Left forelimb (tissue), 1 donor: ENCODE measurements around the gene KLF8.
"Not testable (repeated sequence)": the region's sequence is repeated elsewhere in the genome, so short reads cannot be mapped to it uniquely, and the experiment has no call there.

ENCODE experiments used
- DNase-seq: peaks from one replicate; pipeline ENCODE4 v3.0.0-alpha.2; 2018; ENCODE audit warnings: low spot score

The KLF8 gene

GRCh38 chrX:56232221-56233082 lies at the start of gene KLF8:
KLF8 (plus strand) TSS chrX:56232356; CDS start chrX:56233335, 979 bp downstream.
- no peak for DNase-seq

DNA sequence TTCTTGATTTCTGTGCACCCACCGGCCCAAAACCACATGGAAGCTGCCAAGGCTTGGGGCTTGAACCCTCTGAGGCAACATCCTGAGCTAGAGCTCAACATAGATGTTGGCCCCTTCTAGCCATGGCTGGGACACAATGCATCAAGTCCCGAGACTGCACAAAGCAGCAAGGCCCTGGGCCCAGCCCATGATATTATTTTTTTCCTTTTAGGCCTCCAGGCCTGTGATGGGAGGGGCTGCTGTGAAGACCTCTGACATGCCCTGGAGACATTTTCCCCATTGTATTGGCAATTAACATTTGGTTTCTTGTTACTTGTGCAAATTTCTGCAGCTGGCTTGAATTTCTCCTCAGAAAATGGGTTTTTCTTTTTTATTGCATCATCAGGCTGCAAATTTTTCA lies 25.2 kb upstream of the KLF8 start:
- DNase-seq, result not testable (repeated sequence)

GRCh38 chrX:56211701-56212100 lies 20.5 kb upstream of the KLF8 start:
- DNase-seq, result no peak

GRCh38 chrX:56216332-56216731 lies 15.8 kb upstream of the KLF8 start:
- DNase-seq, result no peak

- no peak for DNase-seq
These were observed 12.5 kb upstream of the KLF8 start for GRCh38 chrX:56219700-56220099.

- DNase-seq, result no peak
These were observed 11.1 kb upstream of the KLF8 start for GRCh38 chrX:56221101-56221500.

DNA sequence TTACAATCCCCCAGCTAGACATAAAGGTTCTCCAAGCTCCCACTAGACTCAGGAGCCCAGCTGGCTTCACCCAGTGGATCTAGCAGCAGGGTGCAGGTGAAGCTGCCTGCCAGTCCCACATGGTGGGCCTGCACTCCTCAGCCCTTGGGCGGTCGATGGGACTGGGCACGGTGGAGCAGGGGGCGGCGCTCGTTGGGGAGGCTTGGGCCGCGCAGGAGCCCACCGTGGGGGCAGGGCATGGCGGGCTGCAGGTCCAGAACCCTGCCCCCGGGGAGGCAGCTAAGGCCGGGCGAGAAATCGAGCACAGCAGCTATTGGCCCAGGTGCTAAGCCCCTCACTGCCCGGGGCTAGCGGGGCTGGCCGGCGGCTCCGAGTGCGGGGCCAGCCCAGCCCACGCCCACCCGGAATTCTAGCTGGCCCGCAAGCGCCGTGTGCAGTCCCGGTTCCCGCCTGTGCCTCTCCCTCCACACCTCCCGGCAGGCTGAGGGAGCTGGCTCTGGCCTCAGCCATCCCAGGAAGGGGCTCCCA lies 9.6 kb upstream of the KLF8 start:
- no peak for DNase-seq

GRCh38 chrX:56226980-56227379 lies 5.2 kb upstream of the KLF8 start:
- DNase-seq, result no peak

DNA sequence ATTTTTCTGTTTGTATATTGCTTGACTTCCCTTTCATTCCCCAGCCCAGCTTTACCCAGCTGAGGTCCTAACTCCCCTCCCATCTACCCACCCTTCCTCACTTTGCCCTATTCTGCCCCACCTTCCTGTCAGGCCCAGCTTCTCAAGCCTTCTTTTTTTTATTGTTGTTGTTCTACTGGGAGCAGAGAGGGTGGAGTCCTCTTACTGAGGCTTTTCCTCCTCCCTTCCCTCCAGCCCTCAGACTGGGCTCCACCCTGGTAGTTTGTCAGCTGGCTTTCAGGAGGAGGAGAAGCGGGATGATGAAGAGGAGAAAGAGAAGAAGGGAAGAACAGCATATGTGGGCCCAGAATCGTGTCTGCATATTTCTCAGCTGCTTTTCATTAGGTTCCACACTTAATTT lies 3.2 kb upstream of the KLF8 start:
- DNase-seq, result no peak

DNA sequence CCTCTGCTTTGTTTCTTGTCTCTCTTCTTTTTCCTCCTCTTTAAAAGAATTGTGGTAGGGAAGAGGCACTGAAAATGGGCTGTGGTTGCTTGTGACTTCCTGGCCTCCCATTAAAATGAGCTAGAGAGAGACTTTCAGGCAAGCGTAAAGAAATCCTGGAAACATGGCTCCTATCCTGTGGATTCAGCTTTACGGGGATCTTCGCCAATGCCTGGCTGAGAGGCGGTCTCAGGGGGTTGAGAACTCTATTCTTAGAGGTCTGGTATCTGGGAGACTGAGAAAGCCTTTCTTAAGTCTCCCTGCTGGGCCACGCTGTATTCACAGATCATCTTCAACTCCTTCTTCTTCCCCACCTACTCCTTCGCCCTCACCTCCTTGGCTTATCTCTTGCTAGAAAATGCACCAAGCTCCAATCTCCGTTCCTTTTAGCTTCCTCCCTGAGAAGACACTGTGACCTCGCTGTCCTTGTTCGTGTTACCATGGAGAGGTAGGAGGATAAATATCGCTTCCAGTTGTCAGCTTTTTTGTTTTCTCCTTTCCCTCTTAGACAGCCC lies 542 bp upstream of the KLF8 start:
- DNase-seq, result no peak

GRCh38 chrX:56233100-56233499 lies 944 bp downstream of the KLF8 start:
- no peak for DNase-seq

GRCh38 chrX:56233682-56234081 lies 1.5 kb downstream of the KLF8 start:
- DNase-seq, result no peak

- DNase-seq, result no peak
These were observed 16.3 kb downstream of the KLF8 start for GRCh38 chrX:56248492-56248891.

DNA sequence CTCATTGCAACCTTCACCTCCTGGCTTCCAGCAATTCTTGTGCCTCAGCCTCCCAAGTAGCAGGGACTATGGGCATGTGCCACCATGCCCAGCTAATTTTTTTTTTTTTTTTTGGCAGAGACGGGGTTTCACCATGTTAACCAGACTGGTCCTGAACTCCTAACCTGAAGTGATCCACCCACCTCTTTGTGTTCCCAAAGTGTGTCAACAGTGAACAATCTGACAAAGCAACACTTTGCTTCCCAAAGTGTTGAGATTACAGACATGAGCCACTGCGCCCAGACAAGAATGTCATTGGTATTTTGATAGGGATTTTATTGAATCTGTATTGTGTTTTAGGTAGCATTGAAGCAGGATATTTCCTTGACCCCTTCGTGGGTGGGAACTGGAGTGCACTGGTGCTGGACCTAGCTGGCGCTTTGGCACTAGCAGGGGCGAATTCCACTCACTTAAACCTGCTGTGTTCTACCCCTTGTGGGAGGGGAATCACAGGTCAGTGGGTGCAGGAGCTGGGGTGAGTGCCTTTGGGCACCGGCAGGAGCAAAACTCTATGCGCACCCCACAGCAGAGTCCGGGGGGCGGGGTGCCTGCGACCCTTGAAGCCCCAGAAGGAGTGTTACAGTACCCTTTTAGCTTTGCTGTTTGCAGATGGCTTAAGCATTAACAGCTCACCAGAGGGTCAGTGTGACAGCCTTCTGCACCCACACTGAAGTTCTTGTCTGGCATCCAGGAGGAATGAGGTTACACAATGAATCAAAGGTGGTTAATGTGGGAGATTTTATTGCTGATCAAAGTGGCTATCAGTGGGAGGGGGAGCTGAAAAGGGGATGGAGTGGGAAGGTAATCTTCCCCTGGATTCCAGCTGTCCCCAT lies 21.9 kb downstream of the KLF8 start:
- no peak for DNase-seq

DNA sequence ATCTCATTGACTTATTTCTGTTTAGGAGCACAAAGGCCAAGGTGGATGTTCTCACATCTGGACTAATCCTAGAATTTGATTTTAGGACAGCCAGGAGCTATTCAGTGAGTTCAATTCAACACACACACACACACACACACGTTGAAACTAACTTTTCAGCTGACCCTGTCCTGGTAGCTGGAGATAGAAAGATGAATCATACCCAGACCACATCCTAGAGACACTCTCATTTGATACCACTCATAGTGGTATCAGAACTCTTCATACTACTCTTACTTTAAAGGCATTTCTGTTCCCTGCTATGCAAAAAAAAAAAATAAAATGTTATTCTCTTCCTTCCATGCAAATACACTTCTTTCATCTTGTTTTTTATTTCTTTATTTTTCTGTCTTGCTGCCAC lies 36.7 kb downstream of the KLF8 start:
- no peak for DNase-seq

DNA sequence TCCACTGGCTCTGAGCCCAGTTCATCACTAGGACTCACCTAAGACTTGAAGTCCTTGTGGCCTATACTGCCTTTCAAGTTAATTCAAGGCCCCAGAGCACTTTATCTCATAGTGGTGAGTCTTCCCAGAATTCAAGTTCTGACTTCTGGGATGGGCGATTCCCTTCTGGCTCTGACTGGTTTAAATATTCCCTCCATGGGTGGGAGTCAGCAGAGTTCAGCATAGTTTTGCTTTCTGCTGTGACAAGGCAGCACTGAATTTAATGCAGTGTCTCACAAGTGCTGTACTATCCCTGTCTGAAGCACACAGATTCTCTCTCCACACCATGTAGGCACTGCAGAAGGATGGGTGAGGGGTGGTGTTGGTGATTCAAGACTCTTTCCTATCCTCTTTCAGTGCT lies 46.5 kb downstream of the KLF8 start:
- no peak for DNase-seq

DNA sequence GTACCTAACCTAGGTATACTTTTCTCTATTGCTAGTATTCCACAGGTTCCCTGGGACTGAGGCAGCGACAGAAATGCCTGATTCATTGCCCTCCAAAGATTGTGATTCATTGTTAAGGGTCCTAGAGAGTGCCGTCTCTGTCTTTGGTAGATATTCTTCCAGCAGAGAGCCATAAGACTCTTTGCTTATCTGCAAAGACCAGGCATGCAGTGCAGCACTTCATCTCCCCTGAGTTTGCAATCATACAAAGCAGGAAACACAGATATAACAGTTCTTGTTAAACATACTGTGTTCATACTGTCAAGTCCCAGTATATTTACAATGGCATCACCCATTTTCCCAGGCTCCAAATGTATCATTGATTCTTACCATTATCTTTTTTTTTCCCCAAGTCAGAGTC lies 47.7 kb downstream of the KLF8 start:
- no peak for DNase-seq

DNA sequence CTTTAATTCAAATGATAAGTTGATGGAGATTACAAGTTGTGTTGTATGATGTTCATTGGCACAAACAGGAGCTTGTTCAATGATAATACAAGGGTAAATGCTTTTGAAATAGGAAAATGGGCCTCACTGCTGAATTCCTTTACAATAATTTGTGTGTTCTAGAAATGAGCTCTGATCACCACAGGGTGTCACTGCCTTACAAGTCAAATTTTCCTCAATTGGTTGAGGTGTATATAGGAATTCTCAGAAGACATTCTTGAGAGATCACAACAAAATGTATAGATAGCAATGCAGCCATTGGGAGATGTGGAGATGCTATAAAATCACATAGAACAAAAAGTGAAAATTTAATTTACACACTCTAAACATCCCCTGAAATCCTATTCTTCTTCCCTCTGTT lies 49.6 kb downstream of the KLF8 start:
- DNase-seq, result no peak

- DNase-seq, result no peak
These were observed 52.1 kb downstream of the KLF8 start for GRCh38 chrX:56284269-56284668.

- no peak for DNase-seq
These were observed 56.5 kb downstream of the KLF8 start for GRCh38 chrX:56288608-56289007.

- DNase-seq, result no peak
These were observed 57.3 kb downstream of the KLF8 start for GRCh38 chrX:56289449-56289848.

GRCh38 chrX:56308726-56309125 lies 76.6 kb downstream of the KLF8 start:
- DNase-seq, result no peak

DNA sequence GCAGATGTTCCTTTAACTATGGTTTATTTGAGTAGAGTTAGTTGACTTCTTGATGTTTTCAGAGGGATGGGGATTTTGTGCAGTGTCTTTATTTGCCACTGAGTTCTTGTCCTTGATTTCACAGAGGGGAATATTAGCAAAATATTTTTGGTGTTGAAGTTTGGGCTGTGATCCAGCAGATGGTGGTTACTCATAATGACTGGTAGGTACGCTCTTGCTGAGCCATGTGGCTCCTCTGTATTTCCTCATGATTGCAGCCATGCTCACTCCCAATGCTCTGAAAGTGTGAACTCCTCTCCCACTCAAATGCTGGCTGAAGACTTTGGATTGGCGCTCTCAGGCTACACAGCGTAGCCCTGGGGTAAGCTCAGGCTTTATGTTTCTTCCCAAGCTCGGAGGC lies 77.7 kb downstream of the KLF8 start:
- no peak for DNase-seq
